Neural cell (in vitro differentiated cells): ENCODE results near the gene ADAMTS17. TPM values are rescaled to one million over a fixed set of nuclear protein-coding genes. Genes with fewer than 3 reads are reported as not detected.

ENCODE experiments used
- H2AFZ ChIP-seq: fragments of 200-600, 300-800 bp; sonication (generic), shearing (Covaris generic); 2 replicates; pipeline ENCODE4 v1.6.0; 2014; ENCODE audit warnings: low read depth, mild to moderate bottlenecking, antibody characterized with exemption, low read length, moderate library complexity
- H3F3A ChIP-seq: fragments of 200-600 bp; shearing (Covaris generic); 2 replicates; pipeline ENCODE4 v1.6.1; 2016; ENCODE audit warnings: mild to moderate bottlenecking, moderate library complexity, mixed read lengths, antibody characterized with exemption, low read length; ENCODE audit not compliant: insufficient read depth, poor library complexity, severe bottlenecking
- H3K27ac ChIP-seq: fragments of 200-600, 300-800 bp; sonication (generic), shearing (Covaris generic); 2 replicates; pipeline ENCODE4 v1.5.1; 2014; ENCODE audit warnings: mild to moderate bottlenecking, low read length, moderate library complexity
- H3K27me3 ChIP-seq: fragments of 300-800, 200-600 bp; sonication (generic), shearing (Covaris generic); 2 replicates; pipeline ENCODE4 v1.6.0; 2014; ENCODE audit warnings: mild to moderate bottlenecking, low read depth, low read length, moderate library complexity; ENCODE audit not compliant: insufficient read depth
- H3K36me3 ChIP-seq: fragments of 300-800, 200-600 bp; sonication (generic), shearing (Covaris generic); 2 replicates; pipeline ENCODE4 v1.5.1; 2014; ENCODE audit warnings: mild to moderate bottlenecking, antibody characterized with exemption, low read length, moderate library complexity; ENCODE audit not compliant: insufficient read depth
- H3K4me2 ChIP-seq: fragments of 300-800, 200-600 bp; sonication (generic), shearing (Covaris generic); 2 replicates; pipeline ENCODE4 v1.6.0; 2014; ENCODE audit warnings: mild to moderate bottlenecking, low read length
- H3K4me3 ChIP-seq: fragments of 300-800, 200-600 bp; sonication (generic), shearing (Covaris generic); 2 replicates; pipeline ENCODE4 v1.5.1; 2014; ENCODE audit warnings: mild to moderate bottlenecking, low read length, moderate library complexity
- H3K79me2 ChIP-seq: fragments of 200-600 bp; shearing (Covaris generic); replicated peaks from 2 replicates; pipeline ENCODE4 v1.6.0; 2014; ENCODE audit warnings: mild to moderate bottlenecking, low read length, moderate library complexity; ENCODE audit not compliant: insufficient read depth
- H3K9ac ChIP-seq: fragments of 300-800, 200-600 bp; sonication (generic), shearing (Covaris generic); 2 replicates; pipeline ENCODE4 v1.6.1; 2016; ENCODE audit warnings: mild to moderate bottlenecking, low read length, mixed read lengths
- H3K9me2 ChIP-seq: fragments of 200-600 bp; shearing (Covaris generic); 2 replicates; pipeline ENCODE4 v1.6.1; 2016; ENCODE audit warnings: mild to moderate bottlenecking, low read length, mixed read lengths; ENCODE audit not compliant: insufficient read depth
- H3K9me3 ChIP-seq: fragments of 200-600, 300-800 bp; sonication (generic), shearing (Covaris generic); 2 replicates; pipeline ENCODE4 v1.6.1; 2016; ENCODE audit warnings: mild to moderate bottlenecking, mixed run types, low read length, moderate library complexity, mixed read lengths
- H4K20me1 ChIP-seq: fragments of 200-600 bp; shearing (Covaris generic); 2 replicates; pipeline ENCODE4 v1.6.1; 2016; ENCODE audit warnings: mild to moderate bottlenecking, mixed run types; ENCODE audit not compliant: insufficient read depth
- EP300 ChIP-seq: fragments of 450-650 bp; conservative IDR thresholded peaks from 2 replicates; pipeline ENCODE4 v1.6.1; 2014; ENCODE audit warnings: antibody characterized with exemption, mild to moderate bottlenecking, moderate library complexity; ENCODE audit not compliant: poor library complexity, severe bottlenecking
- EZH2 ChIP-seq: fragments of 200-600, 300-800 bp; shearing (Covaris generic), sonication (generic); IDR thresholded peaks from 2 replicates; pipeline ENCODE4 v1.6.1; 2014; ENCODE audit warnings: antibody characterized with exemption, low read length, borderline replicate concordance, mild to moderate bottlenecking; ENCODE audit not compliant: insufficient read depth, poor library complexity, severe bottlenecking
- MXI1 ChIP-seq: fragments of 450-650 bp; conservative IDR thresholded peaks from 2 replicates; pipeline ENCODE4 v1.6.1; 2014; ENCODE audit warnings: antibody characterized with exemption, mild to moderate bottlenecking; ENCODE audit not compliant: poor library complexity, severe bottlenecking
- POLR2AphosphoS5 ChIP-seq: IDR thresholded peaks from 2 replicates; pipeline ENCODE4 v1.6.1; 2012
- RAD21 ChIP-seq: fragments of 450-650 bp; conservative IDR thresholded peaks from 2 replicates; pipeline ENCODE4 v1.6.1; 2014; ENCODE audit warnings: antibody characterized with exemption, mild to moderate bottlenecking, moderate library complexity
- SMC3 ChIP-seq: fragments of 450-650 bp; conservative IDR thresholded peaks from 2 replicates; pipeline ENCODE4 v1.6.1; 2014; ENCODE audit warnings: antibody characterized with exemption, mild to moderate bottlenecking, moderate library complexity; ENCODE audit not compliant: poor library complexity
- TAF1 ChIP-seq: IDR thresholded peaks from 2 replicates; pipeline ENCODE4 v1.6.1; 2012; ENCODE audit warnings: low read depth
- polyA plus RNA-seq: library from polyadenylated mRNA; depleted of rRNA; stranded (reverse); fragments of >200 nt; gene quantifications from 2 replicates; pipeline ENCODE4 v1.2.3, GENCODE V29; 2014
- TF ChIP-seq, protein P1 (sequence below): fragments of 450-650 bp; IDR thresholded peaks from 2 replicates; pipeline ENCODE4 v1.5.1; 2014; ENCODE audit warnings: antibody characterized with exemption, mild to moderate bottlenecking, moderate library complexity; ENCODE audit not compliant: poor library complexity, severe bottlenecking
- TF ChIP-seq, protein P2 (sequence below): IDR thresholded peaks from 2 replicates; pipeline ENCODE4 v1.6.1; 2012; ENCODE audit warnings: borderline replicate concordance

ADAMTS17 gene
- polyA plus RNA-seq, 1 donor from 2014 or later, result 0.04 TPM

DNA sequence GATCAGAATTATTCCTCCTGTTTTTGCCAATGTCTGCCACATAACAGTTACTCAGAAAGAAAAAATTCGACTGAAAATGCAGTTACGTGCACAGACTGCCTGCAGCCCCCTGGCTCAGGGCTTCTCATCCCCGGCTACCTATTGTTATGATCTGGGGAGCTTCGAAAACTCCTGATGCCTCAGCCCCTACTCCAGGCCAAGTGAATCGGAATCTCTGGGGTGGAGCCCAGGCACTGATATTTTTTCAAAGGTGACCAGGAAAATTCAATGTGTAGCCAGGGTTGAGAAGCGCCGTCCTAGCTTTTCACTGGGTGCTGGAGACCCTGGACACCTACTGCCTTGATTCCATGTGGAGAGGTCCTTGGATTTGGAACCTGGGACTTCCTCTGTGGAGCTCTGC, 8.5 kb downstream of the ADAMTS17 start:
- Histone ChIP-seq H3K9me3 (no peaks in the 10 kb centered on the region), H3K27me3 (no peaks in the 10 kb centered on the region), H3K9me2 (no peaks in the 10 kb centered on the region), H3K9ac (no peak overlapping the region), H2AFZ (no peak overlapping the region), H3K79me2 (no peaks in the 10 kb centered on the region), H3F3A (no peaks in the 10 kb centered on the region), H4K20me1 (no peaks in the 10 kb centered on the region), H3K4me2 (no peak overlapping the region), H3K36me3 (no peaks in the 10 kb centered on the region), H3K27ac (no peak overlapping the region), H3K4me3 (no peak overlapping the region)
- TF ChIP-seq EP300, result no peak
- TF ChIP-seq, protein P1, sequence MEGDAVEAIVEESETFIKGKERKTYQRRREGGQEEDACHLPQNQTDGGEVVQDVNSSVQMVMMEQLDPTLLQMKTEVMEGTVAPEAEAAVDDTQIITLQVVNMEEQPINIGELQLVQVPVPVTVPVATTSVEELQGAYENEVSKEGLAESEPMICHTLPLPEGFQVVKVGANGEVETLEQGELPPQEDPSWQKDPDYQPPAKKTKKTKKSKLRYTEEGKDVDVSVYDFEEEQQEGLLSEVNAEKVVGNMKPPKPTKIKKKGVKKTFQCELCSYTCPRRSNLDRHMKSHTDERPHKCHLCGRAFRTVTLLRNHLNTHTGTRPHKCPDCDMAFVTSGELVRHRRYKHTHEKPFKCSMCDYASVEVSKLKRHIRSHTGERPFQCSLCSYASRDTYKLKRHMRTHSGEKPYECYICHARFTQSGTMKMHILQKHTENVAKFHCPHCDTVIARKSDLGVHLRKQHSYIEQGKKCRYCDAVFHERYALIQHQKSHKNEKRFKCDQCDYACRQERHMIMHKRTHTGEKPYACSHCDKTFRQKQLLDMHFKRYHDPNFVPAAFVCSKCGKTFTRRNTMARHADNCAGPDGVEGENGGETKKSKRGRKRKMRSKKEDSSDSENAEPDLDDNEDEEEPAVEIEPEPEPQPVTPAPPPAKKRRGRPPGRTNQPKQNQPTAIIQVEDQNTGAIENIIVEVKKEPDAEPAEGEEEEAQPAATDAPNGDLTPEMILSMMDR, result no peak
- no peak for TF ChIP-seq TAF1
- no peak for TF ChIP-seq EZH2
- TF ChIP-seq SMC3, result no peak
- TF ChIP-seq, protein P2, sequence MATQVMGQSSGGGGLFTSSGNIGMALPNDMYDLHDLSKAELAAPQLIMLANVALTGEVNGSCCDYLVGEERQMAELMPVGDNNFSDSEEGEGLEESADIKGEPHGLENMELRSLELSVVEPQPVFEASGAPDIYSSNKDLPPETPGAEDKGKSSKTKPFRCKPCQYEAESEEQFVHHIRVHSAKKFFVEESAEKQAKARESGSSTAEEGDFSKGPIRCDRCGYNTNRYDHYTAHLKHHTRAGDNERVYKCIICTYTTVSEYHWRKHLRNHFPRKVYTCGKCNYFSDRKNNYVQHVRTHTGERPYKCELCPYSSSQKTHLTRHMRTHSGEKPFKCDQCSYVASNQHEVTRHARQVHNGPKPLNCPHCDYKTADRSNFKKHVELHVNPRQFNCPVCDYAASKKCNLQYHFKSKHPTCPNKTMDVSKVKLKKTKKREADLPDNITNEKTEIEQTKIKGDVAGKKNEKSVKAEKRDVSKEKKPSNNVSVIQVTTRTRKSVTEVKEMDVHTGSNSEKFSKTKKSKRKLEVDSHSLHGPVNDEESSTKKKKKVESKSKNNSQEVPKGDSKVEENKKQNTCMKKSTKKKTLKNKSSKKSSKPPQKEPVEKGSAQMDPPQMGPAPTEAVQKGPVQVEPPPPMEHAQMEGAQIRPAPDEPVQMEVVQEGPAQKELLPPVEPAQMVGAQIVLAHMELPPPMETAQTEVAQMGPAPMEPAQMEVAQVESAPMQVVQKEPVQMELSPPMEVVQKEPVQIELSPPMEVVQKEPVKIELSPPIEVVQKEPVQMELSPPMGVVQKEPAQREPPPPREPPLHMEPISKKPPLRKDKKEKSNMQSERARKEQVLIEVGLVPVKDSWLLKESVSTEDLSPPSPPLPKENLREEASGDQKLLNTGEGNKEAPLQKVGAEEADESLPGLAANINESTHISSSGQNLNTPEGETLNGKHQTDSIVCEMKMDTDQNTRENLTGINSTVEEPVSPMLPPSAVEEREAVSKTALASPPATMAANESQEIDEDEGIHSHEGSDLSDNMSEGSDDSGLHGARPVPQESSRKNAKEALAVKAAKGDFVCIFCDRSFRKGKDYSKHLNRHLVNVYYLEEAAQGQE, result no peak
- TF ChIP-seq MXI1, result no peak
- no peak for TF ChIP-seq RAD21

DNA sequence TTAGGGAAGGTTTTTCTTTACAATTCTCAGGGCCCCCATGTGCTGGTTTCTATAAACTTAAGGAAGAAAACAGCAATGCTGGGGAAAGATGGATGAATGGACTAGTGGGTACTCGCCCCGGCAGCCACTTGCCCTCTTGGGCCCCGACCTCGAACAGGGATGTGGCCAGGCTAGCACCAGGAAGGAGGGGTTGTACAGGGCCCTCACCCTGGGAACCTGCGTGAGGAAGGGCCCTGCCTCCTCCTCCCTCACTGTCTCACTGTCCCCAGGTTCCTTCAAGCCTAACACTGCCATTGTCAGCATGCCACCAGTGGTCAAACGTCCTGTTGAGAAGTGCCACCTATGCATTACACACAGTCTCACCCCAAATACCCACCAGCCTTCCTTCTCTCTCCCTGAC, 9.1 kb downstream of the ADAMTS17 start:
- no peak overlapping the region for H2AFZ ChIP-seq
- TF ChIP-seq SMC3 (no peak), EP300 (no peak), POLR2AphosphoS5 (no peak)
- TF ChIP-seq, protein P2, result no peak
- TF ChIP-seq, protein P1, result no peak

More for the DNA sequence above, 9.1 kb downstream of the ADAMTS17 start:
- H3K27me3 ChIP-seq, result no peaks in the 10 kb centered on the region
- no peak overlapping the region for H3K9ac ChIP-seq
- no peaks in the 10 kb centered on the region for H3F3A ChIP-seq
- no peaks in the 10 kb centered on the region for H4K20me1 ChIP-seq
- H3K4me2 ChIP-seq, result no peak overlapping the region
- no peaks in the 10 kb centered on the region for H3K9me2 ChIP-seq
- no peak overlapping the region for H3K27ac ChIP-seq
- no peak overlapping the region for H3K4me3 ChIP-seq
- no peaks in the 10 kb centered on the region for H3K79me2 ChIP-seq
- H3K36me3 ChIP-seq, result no peaks in the 10 kb centered on the region
- H3K9me3 ChIP-seq, result no peaks in the 10 kb centered on the region
